Measurements from ENCODE around the gene SPATA12. TPM values are rescaled to one million over a fixed set of nuclear protein-coding genes. Genes with fewer than 3 reads are reported as not detected.

The SPATA12 gene
- total and polyA plus RNA-seq, 2 of the 8 experiments (the other 6 are each of a cell fraction or from before 2014, with no cell fraction given) = 0.19 to 0.97 TPM

DNA sequence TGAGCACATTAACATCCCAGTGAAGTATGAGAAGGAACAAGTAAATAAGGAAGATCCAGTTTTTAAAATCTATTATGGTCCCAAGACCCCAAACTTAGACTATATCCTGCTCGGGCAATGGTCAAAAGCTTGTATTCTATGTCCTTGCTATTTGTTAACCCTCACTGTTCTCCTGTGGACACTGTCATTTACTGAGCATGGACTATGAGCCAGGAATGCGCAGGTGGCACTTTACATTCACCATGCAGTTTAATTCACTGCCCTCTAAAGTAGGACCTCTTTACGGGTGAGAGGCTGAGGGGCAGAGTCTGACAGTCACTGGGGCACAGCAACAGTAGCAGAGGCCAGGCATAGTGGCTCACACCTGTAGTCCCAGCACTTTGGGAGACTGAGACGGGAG lies 28.6 kb downstream of the SPATA12 start:
- no peaks in the 10 kb centered on the region for H3K79me2 ChIP-seq (ENCODE audit: control insufficient read depth in 1 of 2, insufficient read depth in 2 of 2, low read length in 2 of 2)
- no peaks in the 10 kb centered on the region; the same call in 1 of the 2 replicates for H3K79me1 ChIP-seq (ENCODE audit: low read depth, low read length)
- no peaks in the 10 kb centered on the region; a peak in 2 of 7 replicates for H3K4me1 ChIP-seq (replicated peaks in 1 of 4; ENCODE audit: control insufficient read depth in 3 of 4, insufficient read depth in 4 of 4, low read length in 3 of 4)
- no peak for TF ChIP-seq NRF1 (IDR thresholded peaks at IDR 0.05; ENCODE audit: low read depth, low read length)
- no peak for TF ChIP-seq SIX5 (IDR thresholded peaks at IDR 0.05; ENCODE audit: low read depth, low read length)
- TF ChIP-seq RBBP5 (IDR thresholded peaks at IDR 0.05; ENCODE audit: borderline replicate concordance, low read depth, low read length) = no peak
- TF ChIP-seq, protein P1, sequence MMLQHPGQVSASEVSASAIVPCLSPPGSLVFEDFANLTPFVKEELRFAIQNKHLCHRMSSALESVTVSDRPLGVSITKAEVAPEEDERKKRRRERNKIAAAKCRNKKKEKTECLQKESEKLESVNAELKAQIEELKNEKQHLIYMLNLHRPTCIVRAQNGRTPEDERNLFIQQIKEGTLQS (IDR thresholded peaks at IDR 0.05; ENCODE audit: insufficient read depth, low read depth, low read length) = no peak
- no peak for TF ChIP-seq RXRA (IDR thresholded peaks at IDR 0.05; ENCODE audit: insufficient read depth, low read depth, low read length)
- TF ChIP-seq TBP (IDR thresholded peaks at IDR 0.05; ENCODE audit: low read depth, low read length) = no peak
- no peak for TF ChIP-seq CHD2 (IDR thresholded peaks at IDR 0.05; ENCODE audit: low read length)
- no peak for TF ChIP-seq SP1 (IDR thresholded peaks at IDR 0.05; ENCODE audit: low read depth, low read length)
- no peak overlapping the region for H3K4me3 ChIP-seq (ENCODE audit: extremely low read depth in 1 of 4, insufficient read depth in 2 of 4, low read depth in 3 of 4, low read length in 4 of 4)
- CTCF ChIA-PET (ENCODE audit: partially characterized antibody) = interaction anchor here (0.7 to 3.1 kb wide), 3 partner anchors 88 to 97 kb away, joined by 4 to 16 read pairs (median 8); no protein-coding TSS in a partner anchor
- no peaks in the 10 kb centered on the region for H3K27me3 ChIP-seq (replicated peaks in 1 of 4; ENCODE audit: control insufficient read depth in 3 of 4, extremely low read depth in 1 of 4, insufficient read depth in 3 of 4, low read length in 3 of 4)
- H3K23me2 ChIP-seq (ENCODE audit: low read depth, low read length) = no peaks in the 10 kb centered on the region
- no peaks in the 10 kb centered on the region for H3K9me3 ChIP-seq (ENCODE audit: insufficient read depth in 2 of 2, low read depth in 1 of 2, low read length in 1 of 2)
- no peak overlapping the region for H2BK5ac ChIP-seq (ENCODE audit: low read depth, low read length)
- no peak overlapping the region for H2AFZ ChIP-seq (ENCODE audit: low read length)
- no peak overlapping the region for H3K27ac ChIP-seq (ENCODE audit: low read depth, low read length)
- H2AK5ac ChIP-seq (ENCODE audit: low read depth, low read length) = no peak overlapping the region
- no peak overlapping the region for H2BK120ac ChIP-seq (replicated peaks; ENCODE audit: low read depth, low read length)
- peaks cover 0 to 3% (median 0%) of the 10 kb centered on the region in 4 experiments; a peak in 1 of 8 replicates for H3K36me3 ChIP-seq (ENCODE audit: control insufficient read depth in 2 of 4, insufficient read depth in 4 of 4, low read length in 3 of 4)
- no peak overlapping the region for H3K18ac ChIP-seq (ENCODE audit: extremely low read depth, low read length)
- POLR2A ChIA-PET (ENCODE audit: partially characterized antibody) = interaction anchor here (0.8 kb wide), 1 partner anchor 21 kb away, joined by 3 read pairs; no protein-coding TSS in a partner anchor
- no peak overlapping the region for H3K9ac ChIP-seq (replicated peaks in 1 of 4; ENCODE audit: extremely low read depth in 1 of 4, low read depth in 3 of 4, low read length in 3 of 4)
- H2BK15ac ChIP-seq (ENCODE audit: low read length) = no peak overlapping the region
- H4K8ac ChIP-seq (ENCODE audit: extremely low read depth, insufficient read depth, low read length) = no peak overlapping the region
- no peak overlapping the region for H2BK12ac ChIP-seq (ENCODE audit: low read depth, low read length)
- H3K56ac ChIP-seq (replicated peaks; ENCODE audit: insufficient read length, low read depth, low read length) = no peak overlapping the region
- H4K91ac ChIP-seq (replicated peaks; ENCODE audit: insufficient read length, low read length) = no peak overlapping the region
- no peak overlapping the region for H4K5ac ChIP-seq (ENCODE audit: insufficient read length, low read depth, low read length)
- WGBS, 2 experiments (ENCODE audit: extremely low coverage in 1 of 2, insufficient coverage in 1 of 2, insufficient read length in 1 of 2, insufficient replicate concordance in 2 of 2, low coverage in 1 of 2, low lambda C conversion rate in 2 of 2, missing lambda C conversion rate in 1 of 2) = 93% methylated on average over 4 of the region's 4 CpGs; no CpG with 5 or more reads in 1 of the 2 experiments
- no peak overlapping the region for H2BK20ac ChIP-seq (ENCODE audit: low read length)
- no peak overlapping the region for H3K14ac ChIP-seq (ENCODE audit: insufficient read length)
- no peak overlapping the region for H3K4ac ChIP-seq (replicated peaks; ENCODE audit: insufficient read length, low read depth, low read length)
- FAIRE-seq (no peak), DNase-seq (ENCODE audit: low read depth in 1 of 2, low spot score in 2 of 2) (no peak)
- no peak overlapping the region for H3K4me2 ChIP-seq (ENCODE audit: insufficient read depth in 1 of 2, low read depth in 2 of 2, low read length in 2 of 2)
- no peak overlapping the region for H3K23ac ChIP-seq (ENCODE audit: insufficient read length)
- no peaks in the 10 kb centered on the region for H4K20me1 ChIP-seq (replicated peaks in 1 of 2; ENCODE audit: control insufficient read depth in 1 of 2, insufficient read depth in 2 of 2, low read length in 2 of 2)
